ENCODE data around the gene PPP3CA.

Gene PPP3CA

DNA sequence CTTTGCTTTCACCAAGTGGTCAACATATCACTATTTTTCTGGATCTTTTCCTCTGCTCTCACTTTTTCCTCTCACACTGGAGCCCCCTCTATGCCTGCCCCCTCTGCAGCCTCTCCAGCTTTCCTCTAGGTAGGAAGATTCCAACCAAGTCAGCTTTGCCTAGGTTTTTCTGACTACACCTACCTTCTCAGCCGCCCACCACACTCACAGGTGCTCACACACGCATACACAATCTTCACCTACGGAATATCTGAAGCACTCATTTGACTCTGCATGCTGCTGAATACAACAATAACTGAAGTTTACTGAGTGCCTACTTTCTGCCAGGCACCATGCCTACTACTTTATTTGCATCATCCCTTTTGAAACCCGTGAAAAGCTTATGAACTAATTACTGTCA is 328.0 kb downstream of the PPP3CA start:
- no peak overlapping the region for H3K4me2 ChIP-seq
- no peak overlapping the region for H3K27ac ChIP-seq
- H3K4me1 ChIP-seq (ENCODE audit: low read depth, poor library complexity, severe bottlenecking) = no peaks in the 10 kb centered on the region
- H3K9ac ChIP-seq = no peak overlapping the region
- H3K27me3 ChIP-seq (ENCODE audit: insufficient read depth, low read depth) = no peaks in the 10 kb centered on the region
- H3K4me3 ChIP-seq (IDR thresholded peaks at IDR 0.05; ENCODE audit: insufficient read depth, low read depth, low read length) = no peak overlapping the region
- H4K20me1 ChIP-seq (ENCODE audit: insufficient read depth) = no peaks in the 10 kb centered on the region
- H3K79me2 ChIP-seq (ENCODE audit: insufficient read depth, low read depth) = no peaks in the 10 kb centered on the region
- TF ChIP-seq, protein P1, sequence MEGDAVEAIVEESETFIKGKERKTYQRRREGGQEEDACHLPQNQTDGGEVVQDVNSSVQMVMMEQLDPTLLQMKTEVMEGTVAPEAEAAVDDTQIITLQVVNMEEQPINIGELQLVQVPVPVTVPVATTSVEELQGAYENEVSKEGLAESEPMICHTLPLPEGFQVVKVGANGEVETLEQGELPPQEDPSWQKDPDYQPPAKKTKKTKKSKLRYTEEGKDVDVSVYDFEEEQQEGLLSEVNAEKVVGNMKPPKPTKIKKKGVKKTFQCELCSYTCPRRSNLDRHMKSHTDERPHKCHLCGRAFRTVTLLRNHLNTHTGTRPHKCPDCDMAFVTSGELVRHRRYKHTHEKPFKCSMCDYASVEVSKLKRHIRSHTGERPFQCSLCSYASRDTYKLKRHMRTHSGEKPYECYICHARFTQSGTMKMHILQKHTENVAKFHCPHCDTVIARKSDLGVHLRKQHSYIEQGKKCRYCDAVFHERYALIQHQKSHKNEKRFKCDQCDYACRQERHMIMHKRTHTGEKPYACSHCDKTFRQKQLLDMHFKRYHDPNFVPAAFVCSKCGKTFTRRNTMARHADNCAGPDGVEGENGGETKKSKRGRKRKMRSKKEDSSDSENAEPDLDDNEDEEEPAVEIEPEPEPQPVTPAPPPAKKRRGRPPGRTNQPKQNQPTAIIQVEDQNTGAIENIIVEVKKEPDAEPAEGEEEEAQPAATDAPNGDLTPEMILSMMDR (conservative IDR thresholded peaks at IDR 0.05; ENCODE audit: low read depth, low read length) = no peak
- no peaks in the 10 kb centered on the region for H3K36me3 ChIP-seq (ENCODE audit: insufficient read depth)
- no peak overlapping the region for H2AFZ ChIP-seq (ENCODE audit: low read depth)

DNA sequence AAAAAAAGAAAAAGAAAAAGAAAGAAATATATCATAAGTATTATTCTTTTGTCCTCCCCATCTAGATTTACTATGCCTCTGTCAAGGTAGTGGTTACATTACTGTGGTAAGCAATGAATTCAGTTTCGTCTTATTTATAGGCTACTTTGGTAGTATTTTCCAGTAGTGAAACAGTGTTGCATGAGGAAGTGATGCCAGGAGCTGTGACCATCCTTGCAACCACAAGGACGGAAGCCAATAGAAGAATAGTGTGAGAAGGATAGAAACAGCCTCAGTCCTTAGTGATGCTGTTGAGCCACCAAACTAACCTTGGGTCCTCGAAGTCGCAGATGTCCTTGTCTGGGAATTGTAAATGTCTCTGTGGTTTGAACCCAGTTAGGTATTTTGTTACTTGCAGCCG is 328.5 kb downstream of the PPP3CA start:
- Histone ChIP-seq H3K36me3 (ENCODE audit: insufficient read depth) (no peaks in the 10 kb centered on the region), H3K79me2 (ENCODE audit: insufficient read depth, low read depth) (no peaks in the 10 kb centered on the region), H2AFZ (ENCODE audit: low read depth) (no peak overlapping the region), H3K4me3 (IDR thresholded peaks at IDR 0.05; ENCODE audit: insufficient read depth, low read depth, low read length) (no peak overlapping the region), H3K4me2 (no peak overlapping the region), H3K27me3 (ENCODE audit: insufficient read depth, low read depth) (no peaks in the 10 kb centered on the region), H3K9ac (no peak overlapping the region), H3K4me1 (ENCODE audit: low read depth, poor library complexity, severe bottlenecking) (no peaks in the 10 kb centered on the region), H3K27ac (no peak overlapping the region), H4K20me1 (ENCODE audit: insufficient read depth) (no peaks in the 10 kb centered on the region)
- TF ChIP-seq, protein P1 (conservative IDR thresholded peaks at IDR 0.05; ENCODE audit: low read depth, low read length) = no peak

DNA sequence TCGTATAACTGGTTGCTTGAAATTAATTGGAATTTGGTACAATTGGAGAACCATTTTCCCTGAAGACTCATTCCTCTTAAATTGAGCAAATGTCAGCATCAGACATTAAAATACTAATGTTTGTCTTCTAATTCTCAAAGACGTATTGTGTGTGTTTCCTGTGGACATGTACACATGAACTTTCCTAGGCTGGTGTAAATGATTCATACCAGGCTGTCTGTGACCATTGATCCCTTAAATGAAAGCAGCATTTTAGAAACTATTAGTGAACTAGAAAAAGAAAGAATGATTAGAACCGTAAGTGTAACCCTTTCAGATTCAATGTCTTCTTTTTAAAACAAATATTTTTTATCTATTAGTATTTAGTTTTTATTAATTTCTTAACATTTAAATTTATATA is 332.9 kb downstream of the PPP3CA start:
- H3K9ac ChIP-seq = no peak overlapping the region
- H3K4me3 ChIP-seq (IDR thresholded peaks at IDR 0.05; ENCODE audit: insufficient read depth, low read depth, low read length) = no peak overlapping the region
- no peaks in the 10 kb centered on the region for H3K79me2 ChIP-seq (ENCODE audit: insufficient read depth, low read depth)
- no peak overlapping the region for H3K27ac ChIP-seq
- no peak overlapping the region for H3K4me2 ChIP-seq
- TF ChIP-seq, protein P1 (conservative IDR thresholded peaks at IDR 0.05; ENCODE audit: low read depth, low read length) = no peak
- H4K20me1 ChIP-seq (ENCODE audit: insufficient read depth) = no peaks in the 10 kb centered on the region
- no peaks in the 10 kb centered on the region for H3K36me3 ChIP-seq (ENCODE audit: insufficient read depth)
- no peak overlapping the region for H2AFZ ChIP-seq (ENCODE audit: low read depth)
- H3K27me3 ChIP-seq (ENCODE audit: insufficient read depth, low read depth) = no peaks in the 10 kb centered on the region
- peaks cover 7% of the 10 kb centered on the region for H3K4me1 ChIP-seq (ENCODE audit: low read depth, poor library complexity, severe bottlenecking)

DNA sequence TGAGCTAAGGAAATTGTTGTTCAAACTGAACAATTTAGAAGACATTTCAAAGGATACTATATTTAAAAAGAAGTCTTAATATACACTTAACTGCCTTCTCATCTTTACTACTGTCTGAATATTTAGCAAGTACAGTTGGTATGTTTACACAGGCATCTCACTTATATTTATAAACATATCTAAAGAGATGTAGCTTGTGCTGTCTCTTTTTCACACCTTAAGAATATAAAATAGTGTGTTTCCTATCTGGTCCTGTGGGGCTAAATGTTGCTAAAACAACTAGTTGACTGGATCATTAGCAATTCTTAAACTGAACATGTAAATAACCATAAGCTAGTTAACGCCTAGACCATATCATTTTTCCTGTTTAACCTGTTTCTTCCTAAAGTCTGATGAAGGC is 336.3 kb downstream of the PPP3CA start:
- H3K79me2 ChIP-seq (ENCODE audit: insufficient read depth, low read depth) = no peaks in the 10 kb centered on the region
- TF ChIP-seq, protein P1 (conservative IDR thresholded peaks at IDR 0.05; ENCODE audit: low read depth, low read length) = no peak
- H3K4me2 ChIP-seq = no peak overlapping the region
- no peak overlapping the region for H3K4me3 ChIP-seq (IDR thresholded peaks at IDR 0.05; ENCODE audit: insufficient read depth, low read depth, low read length)
- no peaks in the 10 kb centered on the region for H4K20me1 ChIP-seq (ENCODE audit: insufficient read depth)
- peaks cover 7% of the 10 kb centered on the region for H3K4me1 ChIP-seq (ENCODE audit: low read depth, poor library complexity, severe bottlenecking)
- no peak overlapping the region for H3K9ac ChIP-seq
- no peaks in the 10 kb centered on the region for H3K27me3 ChIP-seq (ENCODE audit: insufficient read depth, low read depth)
- no peaks in the 10 kb centered on the region for H3K36me3 ChIP-seq (ENCODE audit: insufficient read depth)
- no peak overlapping the region for H2AFZ ChIP-seq (ENCODE audit: low read depth)
- no peak overlapping the region for H3K27ac ChIP-seq

All from KMS-11 (cell line).